ENCODE measurements around the gene PSAPL1.

- TF ChIP-seq CTCF (IDR thresholded peaks at IDR 0.05) (no peak), POLR2A (IDR thresholded peaks at IDR 0.05) (no peak), EP300 (IDR thresholded peaks at IDR 0.05) (no peak), POLR2AphosphoS5 (IDR thresholded peaks at IDR 0.05) (no peak)
These were observed 29.0 kb upstream of the PSAPL1 start for GRCh38 chr4:7463566-7464258.
